ENCODE data around the gene PPP5C. TPM values are rescaled to one million over a fixed set of nuclear protein-coding genes. Genes with fewer than 3 reads are reported as not detected.

Gene PPP5C
- total RNA-seq, 1 experiment from 2014 or later, result 79.9 TPM

DNA sequence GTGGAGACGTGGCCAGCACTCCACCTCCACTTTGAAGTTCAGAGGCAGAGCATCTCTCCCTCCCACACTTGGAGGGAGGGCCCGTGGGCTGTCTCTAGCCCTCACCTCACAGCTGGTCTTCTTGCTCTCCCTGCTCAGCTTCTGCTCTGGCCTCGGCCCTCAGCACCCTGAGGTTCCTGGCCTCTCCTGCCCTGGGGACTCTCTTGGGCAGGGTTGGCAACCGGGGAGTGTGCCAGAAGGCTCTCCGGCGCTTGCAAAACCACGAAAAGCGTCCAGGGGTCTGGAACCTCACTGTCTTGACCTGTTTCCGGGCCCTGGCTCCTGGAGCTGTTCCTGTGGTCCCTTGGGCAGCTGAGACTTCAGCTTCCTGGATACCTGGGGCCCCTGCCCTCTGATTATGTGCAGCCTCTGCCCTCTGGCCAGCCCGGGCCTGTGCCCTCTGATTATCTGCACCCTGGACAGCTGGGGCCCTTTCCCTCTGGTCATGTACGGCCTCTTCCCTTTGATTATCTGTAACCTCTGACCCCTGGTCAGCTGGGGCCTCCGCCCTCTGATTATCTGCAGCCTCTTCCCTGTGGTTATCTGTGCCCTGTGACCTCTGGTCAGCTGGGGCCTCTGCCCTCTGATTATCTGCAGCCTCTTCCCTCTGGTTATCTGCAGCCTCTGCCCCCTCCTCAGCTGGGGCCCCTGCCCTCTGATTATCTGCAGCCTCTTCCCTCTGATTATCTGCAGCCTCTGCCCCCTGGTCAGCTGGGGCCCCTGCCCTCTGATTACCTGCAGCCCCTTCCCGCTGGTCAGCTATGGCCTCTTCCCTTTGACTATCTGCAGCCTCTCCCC, 64.4 kb downstream of the PPP5C start:
- H3K4me1 ChIP-seq (ENCODE audit: insufficient read depth, low read length), result no peaks in the 10 kb centered on the region
- no peaks in the 10 kb centered on the region for H3K9me3 ChIP-seq (ENCODE audit: low read length)
- DNase-seq, result no peak
- H4K20me1 ChIP-seq (ENCODE audit: low read length), result no peaks in the 10 kb centered on the region
- no TSS peak for BruUV-seq (replicated peaks)
- ATAC-seq, result no peak
- H3K4me2 ChIP-seq (ENCODE audit: low read length), result no peak overlapping the region
- H2AFZ ChIP-seq (ENCODE audit: low read length), result no peak overlapping the region
- H3K36me3 ChIP-seq (ENCODE audit: low read depth, low read length), result no peaks in the 10 kb centered on the region
- TF ChIP-seq, protein P1, sequence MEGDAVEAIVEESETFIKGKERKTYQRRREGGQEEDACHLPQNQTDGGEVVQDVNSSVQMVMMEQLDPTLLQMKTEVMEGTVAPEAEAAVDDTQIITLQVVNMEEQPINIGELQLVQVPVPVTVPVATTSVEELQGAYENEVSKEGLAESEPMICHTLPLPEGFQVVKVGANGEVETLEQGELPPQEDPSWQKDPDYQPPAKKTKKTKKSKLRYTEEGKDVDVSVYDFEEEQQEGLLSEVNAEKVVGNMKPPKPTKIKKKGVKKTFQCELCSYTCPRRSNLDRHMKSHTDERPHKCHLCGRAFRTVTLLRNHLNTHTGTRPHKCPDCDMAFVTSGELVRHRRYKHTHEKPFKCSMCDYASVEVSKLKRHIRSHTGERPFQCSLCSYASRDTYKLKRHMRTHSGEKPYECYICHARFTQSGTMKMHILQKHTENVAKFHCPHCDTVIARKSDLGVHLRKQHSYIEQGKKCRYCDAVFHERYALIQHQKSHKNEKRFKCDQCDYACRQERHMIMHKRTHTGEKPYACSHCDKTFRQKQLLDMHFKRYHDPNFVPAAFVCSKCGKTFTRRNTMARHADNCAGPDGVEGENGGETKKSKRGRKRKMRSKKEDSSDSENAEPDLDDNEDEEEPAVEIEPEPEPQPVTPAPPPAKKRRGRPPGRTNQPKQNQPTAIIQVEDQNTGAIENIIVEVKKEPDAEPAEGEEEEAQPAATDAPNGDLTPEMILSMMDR (conservative IDR thresholded peaks at IDR 0.05; ENCODE audit: low read depth, low read length), result no peak
- TF ChIP-seq EZH2phosphoT487 (IDR thresholded peaks at IDR 0.05; ENCODE audit: borderline replicate concordance, low read length), result no peak
- intact Hi-C loops (cut with micrococcal nuclease), result no loop called here
- H3K9ac ChIP-seq (ENCODE audit: low read length), result no peak overlapping the region
- H3K9me2 ChIP-seq (replicated peaks; ENCODE audit: low read length), result no peaks in the 10 kb centered on the region
- no peaks in the 10 kb centered on the region for H3K79me2 ChIP-seq (ENCODE audit: low read length)
- H3F3A ChIP-seq (ENCODE audit: low read length, unreplicated experiment), result no peaks in the 10 kb centered on the region
- H3K4me3 ChIP-seq (ENCODE audit: low read length), result no peak overlapping the region
- CTCF ChIA-PET, result no interaction called here
- H3K27me3 ChIP-seq (ENCODE audit: low read length), result no peaks in the 10 kb centered on the region
- POLR2A ChIA-PET (ENCODE audit: unreplicated experiment), result no interaction called here
- no peak overlapping the region for H3K27ac ChIP-seq (ENCODE audit: low read length)

DNA sequence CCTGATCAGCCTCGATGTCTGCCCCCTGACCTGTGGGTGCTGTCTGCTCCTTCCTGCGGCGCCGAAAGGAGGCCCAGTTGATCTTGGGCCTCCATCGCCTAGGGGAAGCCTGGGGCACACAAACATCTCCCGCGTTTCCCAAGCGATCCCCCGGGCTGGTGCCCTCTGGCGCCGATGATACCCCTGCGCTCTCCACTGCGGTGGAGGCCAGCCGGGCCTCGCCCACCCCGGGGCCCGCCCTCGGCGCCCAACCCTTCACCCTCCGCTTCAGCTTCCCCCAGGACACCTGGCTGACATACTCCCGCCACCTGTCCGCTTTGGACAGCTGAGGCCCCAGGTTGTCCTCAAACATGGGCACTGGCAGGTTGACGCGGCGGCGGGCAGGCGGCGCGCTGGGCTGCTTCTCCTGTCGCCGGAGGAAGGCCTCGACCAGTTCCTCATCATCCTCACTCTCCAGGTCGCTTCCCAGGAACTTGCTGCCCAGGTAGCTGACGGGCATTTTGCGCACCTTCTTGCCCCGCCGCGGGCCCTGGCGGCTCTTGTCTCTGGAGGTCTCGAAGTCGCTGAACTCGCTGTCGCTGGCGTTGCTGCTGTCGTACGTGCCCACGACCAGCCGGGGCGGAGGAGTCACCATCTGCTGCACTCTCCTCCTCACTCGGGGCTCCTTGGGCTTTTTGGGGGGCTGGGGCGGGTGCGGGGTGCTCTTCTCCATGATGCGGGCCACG, 65.2 kb downstream of the PPP5C start:
- no peak overlapping the region for H3K9ac ChIP-seq (ENCODE audit: low read length)
- H3K4me3 ChIP-seq (ENCODE audit: low read length), result no peak overlapping the region
- no peaks in the 10 kb centered on the region for H3F3A ChIP-seq (ENCODE audit: low read length, unreplicated experiment)
- no peaks in the 10 kb centered on the region for H3K9me2 ChIP-seq (replicated peaks; ENCODE audit: low read length)
- no TSS peak for BruUV-seq (replicated peaks)
- TF ChIP-seq EZH2 (IDR thresholded peaks at IDR 0.05; ENCODE audit: low read length, unreplicated experiment) (no peak), EZH2phosphoT487 (IDR thresholded peaks at IDR 0.05; ENCODE audit: borderline replicate concordance, low read length) (no peak)
- TF ChIP-seq, protein P1 (conservative IDR thresholded peaks at IDR 0.05; ENCODE audit: low read depth, low read length), result no peak
- H3K4me2 ChIP-seq (ENCODE audit: low read length), result no peak overlapping the region
- H3K79me2 ChIP-seq (ENCODE audit: low read length), result no peaks in the 10 kb centered on the region
- intact Hi-C loops (cut with micrococcal nuclease), result no loop called here
- no peaks in the 10 kb centered on the region for H3K4me1 ChIP-seq (ENCODE audit: insufficient read depth, low read length)
- ChIA-PET CTCF (no interaction called here), POLR2A (ENCODE audit: unreplicated experiment) (no interaction called here)
- H3K27ac ChIP-seq (ENCODE audit: low read length), result no peak overlapping the region
- ATAC-seq (no peak), DNase-seq (no peak)
- no peaks in the 10 kb centered on the region for H3K36me3 ChIP-seq (ENCODE audit: low read depth, low read length)
- no peaks in the 10 kb centered on the region for H3K27me3 ChIP-seq (ENCODE audit: low read length)
- no peaks in the 10 kb centered on the region for H4K20me1 ChIP-seq (ENCODE audit: low read length)
- no peaks in the 10 kb centered on the region for H3K9me3 ChIP-seq (ENCODE audit: low read length)
- H2AFZ ChIP-seq (ENCODE audit: low read length), result no peak overlapping the region

Measured in PC-3 (cell line).